Measurements from ENCODE around the gene FAM181A.

Gene FAM181A

DNA sequence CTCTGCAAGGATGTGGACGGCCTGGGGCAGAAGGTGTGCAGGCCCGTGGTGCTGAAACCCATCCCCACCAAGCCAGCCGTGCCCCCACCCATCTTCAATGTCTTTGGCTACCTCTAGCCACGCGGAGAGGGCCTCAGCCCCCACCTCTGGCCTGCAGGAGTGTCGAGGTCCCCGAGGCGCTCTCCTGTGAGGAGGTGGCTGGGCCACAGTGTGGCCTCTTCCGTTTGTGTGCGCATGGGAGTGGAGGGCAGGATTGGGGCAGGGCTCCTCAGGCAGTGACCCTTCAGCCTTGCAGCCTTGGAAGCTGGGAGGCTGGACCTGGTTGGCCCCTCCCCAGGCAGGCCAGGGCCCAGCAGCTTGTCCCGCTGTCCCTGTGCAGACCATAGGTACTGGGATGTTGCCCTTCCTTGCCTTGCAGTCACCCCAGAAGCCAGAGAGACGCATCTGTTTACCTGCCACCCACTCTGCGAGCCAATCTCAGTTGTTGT is 1.9 kb downstream of the FAM181A start:
- H3K9ac ChIP-seq (ENCODE audit: low read length): no peak overlapping the region
- no peaks in the 10 kb centered on the region for H3K4me1 ChIP-seq (ENCODE audit: control insufficient read depth in 1 of 2, insufficient read depth in 2 of 2, low read length in 2 of 2)
- no peaks in the 10 kb centered on the region for H3K79me2 ChIP-seq (ENCODE audit: control insufficient read depth, insufficient read depth, low read length, poor library complexity)
- no peak overlapping the region for H2AK5ac ChIP-seq (ENCODE audit: low read length)
- H4K8ac ChIP-seq (ENCODE audit: low read depth, low read length): no peak overlapping the region
- no peak overlapping the region for H3K23ac ChIP-seq (ENCODE audit: low read length)
- no peak overlapping the region for H3K4ac ChIP-seq (ENCODE audit: low read depth, low read length)
- H3K4me2 ChIP-seq (ENCODE audit: low read length): no peak overlapping the region
- H2BK120ac ChIP-seq (ENCODE audit: insufficient read depth, low read length, poor library complexity): no peak overlapping the region
- no peak overlapping the region for H2BK12ac ChIP-seq (ENCODE audit: low read length)
- no peak overlapping the region for H4K91ac ChIP-seq (ENCODE audit: low read depth, low read length)
- no CpG with 5 or more reads among the region's 13 CpGs for WGBS (ENCODE audit: extremely low coverage, insufficient coverage, insufficient read length)
- H3K14ac ChIP-seq (ENCODE audit: low read length): no peak overlapping the region
- no peak overlapping the region for H2BK5ac ChIP-seq (ENCODE audit: low read depth, low read length, poor library complexity)
- H3K18ac ChIP-seq (ENCODE audit: low read length): no peak overlapping the region
- H3K36me3 ChIP-seq (ENCODE audit: control insufficient read depth in 1 of 2, insufficient read depth in 2 of 2, low read length in 2 of 2): no peaks in the 10 kb centered on the region
- no peak overlapping the region for H4K12ac ChIP-seq (ENCODE audit: low read depth, low read length)
- no peak overlapping the region for H3K27ac ChIP-seq (ENCODE audit: low read depth, low read length)
- peaks cover 2% of the 10 kb centered on the region for H3K9me3 ChIP-seq (ENCODE audit: insufficient read depth, low read depth, low read length)
- no peaks in the 10 kb centered on the region for H3K79me1 ChIP-seq (ENCODE audit: low read length)
- H3K27me3 ChIP-seq (ENCODE audit: insufficient read depth, low read length): no peaks in the 10 kb centered on the region
- no peak overlapping the region for H3K4me3 ChIP-seq (ENCODE audit: low read depth, low read length)
- no peak for DNase-seq
- no peak overlapping the region for H2AFZ ChIP-seq (ENCODE audit: insufficient read depth, low read length, poor library complexity)

DNA sequence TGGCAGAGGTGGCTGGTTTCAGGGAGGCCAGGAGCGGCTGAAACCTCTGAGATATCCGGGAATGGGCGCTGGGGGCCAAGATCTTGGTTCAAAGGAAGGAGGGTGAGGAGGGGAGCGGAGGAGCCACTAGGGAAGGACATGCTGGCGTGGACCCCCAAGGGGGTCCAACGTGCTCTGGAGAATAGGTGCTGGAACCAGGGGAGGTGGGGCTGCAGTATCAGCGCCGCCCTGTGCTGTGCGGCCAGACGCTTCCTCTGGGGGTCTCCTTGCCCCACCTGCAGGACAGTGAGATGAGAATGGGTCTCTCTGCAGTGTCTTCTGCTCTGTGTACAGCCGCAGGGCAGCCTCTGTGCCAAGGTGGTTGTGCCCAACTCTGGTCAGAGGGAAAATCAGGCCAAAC is 2.5 kb downstream of the FAM181A start:
- Histone ChIP-seq H3K27ac (ENCODE audit: low read depth, low read length) (no peak overlapping the region), H3K23ac (ENCODE audit: low read length) (no peak overlapping the region), H3K4me1 (ENCODE audit: control insufficient read depth in 1 of 2, insufficient read depth in 2 of 2, low read length in 2 of 2) (no peaks in the 10 kb centered on the region), H2AK5ac (ENCODE audit: low read length) (no peak overlapping the region), H3K27me3 (ENCODE audit: insufficient read depth, low read length) (no peaks in the 10 kb centered on the region), H3K4me3 (ENCODE audit: low read depth, low read length) (no peak overlapping the region), H2AFZ (ENCODE audit: insufficient read depth, low read length, poor library complexity) (no peak overlapping the region), H3K36me3 (ENCODE audit: control insufficient read depth in 1 of 2, insufficient read depth in 2 of 2, low read length in 2 of 2) (no peaks in the 10 kb centered on the region), H4K8ac (ENCODE audit: low read depth, low read length) (no peak overlapping the region), H3K9ac (ENCODE audit: low read length) (no peak overlapping the region), H3K4ac (ENCODE audit: low read depth, low read length) (no peak overlapping the region), H3K14ac (ENCODE audit: low read length) (no peak overlapping the region), H4K12ac (ENCODE audit: low read depth, low read length) (no peak overlapping the region), H2BK120ac (ENCODE audit: insufficient read depth, low read length, poor library complexity) (no peak overlapping the region), H3K4me2 (ENCODE audit: low read length) (no peak overlapping the region), H2BK5ac (ENCODE audit: low read depth, low read length, poor library complexity) (no peak overlapping the region), H3K18ac (ENCODE audit: low read length) (no peak overlapping the region), H3K9me3 (ENCODE audit: insufficient read depth, low read depth, low read length) (peaks cover 2% of the 10 kb centered on the region), H4K91ac (ENCODE audit: low read depth, low read length) (no peak overlapping the region), H3K79me2 (ENCODE audit: control insufficient read depth, insufficient read depth, low read length, poor library complexity) (no peaks in the 10 kb centered on the region), H2BK12ac (ENCODE audit: low read length) (no peak overlapping the region), H3K79me1 (ENCODE audit: low read length) (no peaks in the 10 kb centered on the region)
- no CpG with 5 or more reads among the region's 11 CpGs for WGBS (ENCODE audit: extremely low coverage, insufficient coverage, insufficient read length)
- no peak for DNase-seq

DNA sequence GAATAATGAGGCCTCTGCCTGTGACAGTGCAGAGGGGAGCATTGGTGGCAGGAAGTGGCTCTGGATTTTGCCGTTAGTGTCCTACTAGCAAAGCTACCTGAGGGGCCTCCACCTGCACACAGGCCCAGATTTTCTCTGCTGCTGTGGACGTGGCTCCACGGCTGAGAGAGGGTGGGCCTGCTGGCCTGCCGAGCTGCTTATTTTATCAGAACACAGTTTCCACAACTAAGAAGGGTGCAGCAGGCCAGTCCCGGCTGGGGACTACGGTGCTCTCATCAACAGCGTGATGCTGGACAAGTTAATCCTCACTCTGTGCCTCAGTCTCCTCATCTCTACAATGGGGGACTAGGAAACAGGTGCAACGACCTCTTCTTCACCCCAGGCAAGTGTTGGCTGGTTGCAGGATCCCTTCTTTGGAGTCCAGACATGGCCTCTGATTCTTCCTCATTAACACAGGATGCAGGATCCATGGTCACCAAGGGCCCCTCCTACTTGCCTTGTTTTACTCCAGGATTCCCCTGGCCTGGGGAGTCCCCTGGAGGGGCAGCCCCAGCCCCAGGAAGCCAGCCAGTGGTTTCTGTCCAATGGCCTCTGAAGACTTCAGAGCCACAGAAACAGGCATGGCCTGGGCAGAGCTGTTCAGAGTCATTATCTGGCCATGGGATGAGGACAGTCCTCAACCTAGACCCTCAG is 3.3 kb downstream of the FAM181A start:
- no peak overlapping the region for H4K8ac ChIP-seq (ENCODE audit: low read depth, low read length)
- no peak overlapping the region for H2BK12ac ChIP-seq (ENCODE audit: low read length)
- H3K4me2 ChIP-seq (ENCODE audit: low read length): no peak overlapping the region
- H3K9ac ChIP-seq (ENCODE audit: low read length): no peak overlapping the region
- no peaks in the 10 kb centered on the region for H3K4me1 ChIP-seq (ENCODE audit: control insufficient read depth in 1 of 2, insufficient read depth in 2 of 2, low read length in 2 of 2)
- no peaks in the 10 kb centered on the region for H3K27me3 ChIP-seq (ENCODE audit: insufficient read depth, low read length)
- no peak overlapping the region for H4K91ac ChIP-seq (ENCODE audit: low read depth, low read length)
- no peak overlapping the region for H2AFZ ChIP-seq (ENCODE audit: insufficient read depth, low read length, poor library complexity)
- H3K18ac ChIP-seq (ENCODE audit: low read length): no peak overlapping the region
- no peak overlapping the region for H3K4ac ChIP-seq (ENCODE audit: low read depth, low read length)
- H3K79me2 ChIP-seq (ENCODE audit: control insufficient read depth, insufficient read depth, low read length, poor library complexity): no peaks in the 10 kb centered on the region
- no peak overlapping the region for H3K14ac ChIP-seq (ENCODE audit: low read length)
- H3K36me3 ChIP-seq (ENCODE audit: control insufficient read depth in 1 of 2, insufficient read depth in 2 of 2, low read length in 2 of 2): no peaks in the 10 kb centered on the region
- WGBS (ENCODE audit: extremely low coverage, insufficient coverage, insufficient read length): no CpG with 5 or more reads among the region's 8 CpGs
- H4K12ac ChIP-seq (ENCODE audit: low read depth, low read length): no peak overlapping the region
- H3K27ac ChIP-seq (ENCODE audit: low read depth, low read length): no peak overlapping the region
- H2BK5ac ChIP-seq (ENCODE audit: low read depth, low read length, poor library complexity): no peak overlapping the region
- H3K79me1 ChIP-seq (ENCODE audit: low read length): no peaks in the 10 kb centered on the region
- peaks cover 1% of the 10 kb centered on the region for H3K9me3 ChIP-seq (ENCODE audit: insufficient read depth, low read depth, low read length)
- DNase-seq: no peak
- H2BK120ac ChIP-seq (ENCODE audit: insufficient read depth, low read length, poor library complexity): no peak overlapping the region
- no peak overlapping the region for H2AK5ac ChIP-seq (ENCODE audit: low read length)
- no peak overlapping the region for H3K4me3 ChIP-seq (ENCODE audit: low read depth, low read length)
- no peak overlapping the region for H3K23ac ChIP-seq (ENCODE audit: low read length)

DNA sequence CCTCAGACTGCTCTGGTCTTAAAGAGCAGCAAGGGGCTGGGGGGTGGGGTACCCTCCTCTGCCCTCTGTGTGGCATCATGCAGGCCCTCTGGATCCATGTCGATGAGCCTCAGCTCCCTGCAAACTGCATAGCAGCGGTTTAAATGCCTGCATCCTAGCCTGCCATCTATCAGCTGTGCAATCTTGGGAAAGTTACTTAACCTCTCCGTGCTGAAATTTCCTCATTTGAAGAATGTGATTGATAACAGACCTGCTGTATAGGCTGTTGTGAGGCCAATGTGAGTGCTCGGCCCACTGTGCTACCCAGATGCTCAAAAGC is 3.8 kb downstream of the FAM181A start:
- Histone ChIP-seq H3K4me1 (ENCODE audit: control insufficient read depth in 1 of 2, insufficient read depth in 2 of 2, low read length in 2 of 2) (no peaks in the 10 kb centered on the region), H2AFZ (ENCODE audit: insufficient read depth, low read length, poor library complexity) (no peak overlapping the region), H3K4me2 (ENCODE audit: low read length) (no peak overlapping the region), H3K79me1 (ENCODE audit: low read length) (no peaks in the 10 kb centered on the region), H2BK12ac (ENCODE audit: low read length) (no peak overlapping the region), H3K4ac (ENCODE audit: low read depth, low read length) (no peak overlapping the region), H4K8ac (ENCODE audit: low read depth, low read length) (no peak overlapping the region), H3K36me3 (ENCODE audit: control insufficient read depth in 1 of 2, insufficient read depth in 2 of 2, low read length in 2 of 2) (no peaks in the 10 kb centered on the region), H3K79me2 (ENCODE audit: control insufficient read depth, insufficient read depth, low read length, poor library complexity) (no peaks in the 10 kb centered on the region), H3K14ac (ENCODE audit: low read length) (no peak overlapping the region), H4K12ac (ENCODE audit: low read depth, low read length) (no peak overlapping the region), H3K9me3 (ENCODE audit: insufficient read depth, low read depth, low read length) (no peaks in the 10 kb centered on the region), H2BK5ac (ENCODE audit: low read depth, low read length, poor library complexity) (no peak overlapping the region), H4K91ac (ENCODE audit: low read depth, low read length) (no peak overlapping the region), H3K27ac (ENCODE audit: low read depth, low read length) (no peak overlapping the region), H2AK5ac (ENCODE audit: low read length) (no peak overlapping the region), H3K9ac (ENCODE audit: low read length) (no peak overlapping the region), H3K27me3 (ENCODE audit: insufficient read depth, low read length) (no peaks in the 10 kb centered on the region), H3K23ac (ENCODE audit: low read length) (no peak overlapping the region), H3K18ac (ENCODE audit: low read length) (no peak overlapping the region), H2BK120ac (ENCODE audit: insufficient read depth, low read length, poor library complexity) (no peak overlapping the region), H3K4me3 (ENCODE audit: low read depth, low read length) (no peak overlapping the region)
- DNase-seq: peak in 1 of 2 donors; percentile 14
- no CpG with 5 or more reads among the region's 4 CpGs for WGBS (ENCODE audit: extremely low coverage, insufficient coverage, insufficient read length)

All from trophoblast cell (in vitro differentiated cells and primary cell).